ENCODE data around the gene GPR39.

DNA sequence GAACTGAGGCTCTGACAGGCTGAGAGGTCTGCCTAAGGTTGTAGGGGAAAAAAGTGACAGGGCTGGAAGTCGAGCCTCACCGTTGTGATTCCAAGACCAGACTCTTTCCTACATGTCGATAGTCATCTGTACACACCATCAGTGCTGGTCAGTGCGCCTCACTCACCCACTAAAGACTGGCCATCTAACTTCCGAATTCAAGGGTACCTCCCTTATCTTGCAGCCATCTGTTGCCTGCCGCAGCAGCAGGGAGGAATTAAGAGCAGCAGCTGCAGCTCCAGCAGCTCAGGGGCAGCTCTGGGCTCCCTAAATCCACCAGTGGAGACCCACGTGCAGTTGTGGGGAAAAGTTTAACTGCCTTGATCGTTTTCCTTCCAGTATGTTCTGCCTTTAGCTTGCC is 32.6 kb upstream of the GPR39 start:
- TF ChIP-seq, protein P1, sequence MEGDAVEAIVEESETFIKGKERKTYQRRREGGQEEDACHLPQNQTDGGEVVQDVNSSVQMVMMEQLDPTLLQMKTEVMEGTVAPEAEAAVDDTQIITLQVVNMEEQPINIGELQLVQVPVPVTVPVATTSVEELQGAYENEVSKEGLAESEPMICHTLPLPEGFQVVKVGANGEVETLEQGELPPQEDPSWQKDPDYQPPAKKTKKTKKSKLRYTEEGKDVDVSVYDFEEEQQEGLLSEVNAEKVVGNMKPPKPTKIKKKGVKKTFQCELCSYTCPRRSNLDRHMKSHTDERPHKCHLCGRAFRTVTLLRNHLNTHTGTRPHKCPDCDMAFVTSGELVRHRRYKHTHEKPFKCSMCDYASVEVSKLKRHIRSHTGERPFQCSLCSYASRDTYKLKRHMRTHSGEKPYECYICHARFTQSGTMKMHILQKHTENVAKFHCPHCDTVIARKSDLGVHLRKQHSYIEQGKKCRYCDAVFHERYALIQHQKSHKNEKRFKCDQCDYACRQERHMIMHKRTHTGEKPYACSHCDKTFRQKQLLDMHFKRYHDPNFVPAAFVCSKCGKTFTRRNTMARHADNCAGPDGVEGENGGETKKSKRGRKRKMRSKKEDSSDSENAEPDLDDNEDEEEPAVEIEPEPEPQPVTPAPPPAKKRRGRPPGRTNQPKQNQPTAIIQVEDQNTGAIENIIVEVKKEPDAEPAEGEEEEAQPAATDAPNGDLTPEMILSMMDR (IDR thresholded peaks at IDR 0.05): no peak
- TF ChIP-seq POLR2A (IDR thresholded peaks at IDR 0.05): no peak
- TF ChIP-seq EP300 (IDR thresholded peaks at IDR 0.05): no peak
